Aorta (tissue), 5 donors: Measurements from ENCODE around the gene MYO9B. TPM values are rescaled to one million over a fixed set of nuclear protein-coding genes. Genes with fewer than 3 reads are reported as not detected.
A peak's percentile ranks its signal among the peaks of the same experiment; 100 is the strongest.

Source experiments
- ATAC-seq: fragments of 200-7000 bp; cut with Tn5 transposase; one replicate; pipeline ENCODE4 v1.9.1; 2022; ENCODE audit warnings: moderate library complexity; ENCODE audit not compliant: low FRiP score
- DNase-seq, 2 donors: peaks; one replicate each; pipeline ENCODE4 v3.0.0-alpha.2; 2020
- H3K27ac ChIP-seq, 2 donors: one replicate each; pipeline ENCODE4 v1.5.1; 2013; ENCODE audit warnings: low read length in 2 of 2, mild to moderate bottlenecking in 2 of 2, moderate library complexity in 2 of 2, control low read depth in 1 of 2, inconsistent platforms in 1 of 2, low read depth in 1 of 2
- H3K27me3 ChIP-seq, 2 donors: one replicate each; pipeline ENCODE4 v1.6.1; 2013; ENCODE audit warnings: control low read depth in 1 of 2, low read length in 1 of 2, mild to moderate bottlenecking in 1 of 2, moderate library complexity in 1 of 2; ENCODE audit not compliant: insufficient read depth in 2 of 2, control insufficient read depth in 1 of 2
- H3K36me3 ChIP-seq, 2 donors: one replicate each; pipeline ENCODE4 v1.6.1; 2013; ENCODE audit warnings: control low read depth in 1 of 2, low read length in 1 of 2, mild to moderate bottlenecking in 1 of 2; ENCODE audit not compliant: insufficient read depth in 2 of 2, control insufficient read depth in 1 of 2
- H3K4me1 ChIP-seq, 2 donors: one replicate each; pipeline ENCODE4 v1.6.1; 2013; ENCODE audit warnings: low read length in 2 of 2, control low read depth in 1 of 2, mild to moderate bottlenecking in 1 of 2, moderate library complexity in 1 of 2; ENCODE audit not compliant: insufficient read depth in 2 of 2, control insufficient read depth in 1 of 2
- H3K4me3 ChIP-seq, 2 donors: one replicate each; pipeline ENCODE4 v1.5.1; 2013; ENCODE audit warnings: low read length in 2 of 2, control low read depth in 1 of 2, mild to moderate bottlenecking in 1 of 2
- H3K9me3 ChIP-seq: one replicate; pipeline ENCODE4 v1.6.1; 2013; ENCODE audit warnings: mild to moderate bottlenecking, low read length; ENCODE audit not compliant: control insufficient read depth
- WGBS, 2 donors: extraction: QIAGEN DNeasy Blood & Tissue Kit; methylation state at CpG; one replicate each; pipeline ENCODE4 v1.1.7; 2013; 5-methylcytosine and 5-hydroxymethylcytosine counted together
- intact Hi-C, 2 donors: fragments of 100-400 bp; cut with DNase I; formaldehyde crosslinking; loops; one replicate each; pipeline versions ENCODE4 v1.14.2 to v1.15.0; 2022
- polyA plus RNA-seq, 2 donors: library from polyadenylated mRNA; stranded (reverse); fragments of 200-250 nt; gene quantifications; one replicate each; pipeline ENCODE4 v1.2.3, GENCODE V29; 2013
- total RNA-seq, 2 donors: library from RNA; stranded (reverse); fragmentation: NEBNext Ultra II Directional; extraction: Animal tissue kit (Norgen Biotek cat#: 25700); gene quantifications; one replicate each; pipeline ENCODE4 v1.2.1, GENCODE V29; 2021
- donor health status: healthy with polysubstance abuse.
- donor health status: Bipolar disorder and iron deficiency.
- donor health status: DM: no; HTN: no; CAD: no.
- donor health status: DM: no; HTN: no; CAD: no.
- donor health status: DM: yes; HTN: yes; CAD: no.

MYO9B gene
- total and polyA plus RNA-seq, 4 donors, result 34.3 to 183 (median 171) TPM

- Histone ChIP-seq H3K4me1 (no peaks in the 10 kb centered on the region), H3K27me3 (no peaks in the 10 kb centered on the region), H3K36me3 (no peaks in the 10 kb centered on the region), H3K27ac (no peak overlapping the region), H3K4me3 (no peak overlapping the region), H3K9me3 (no peaks in the 10 kb centered on the region)
- DNase-seq (no peak), ATAC-seq (no peak)
- 92 to 95% methylated on average over 6 of the region's 6 CpGs for WGBS, 2 donors
- intact Hi-C loops, result no loop called here
Measured at GRCh38 chr19:17037184-17037583, 38.4 kb upstream of the MYO9B start.

- ATAC-seq, result no peak
- no peak for DNase-seq
- 17 to 19% methylated on average over 15 of the region's 15 CpGs for WGBS, 2 donors
- H3K36me3 ChIP-seq, result no peaks in the 10 kb centered on the region
- H3K27ac ChIP-seq, result no peak overlapping the region
- no peak overlapping the region for H3K4me3 ChIP-seq
- intact Hi-C loops, result no loop called here
- no peaks in the 10 kb centered on the region for H3K9me3 ChIP-seq
- H3K4me1 ChIP-seq, result no peaks in the 10 kb centered on the region
- no peaks in the 10 kb centered on the region for H3K27me3 ChIP-seq
Measured at GRCh38 chr19:17037966-17038500, 37.5 kb upstream of the MYO9B start.

GRCh38 chr19:17041976-17042375 is 33.6 kb upstream of the MYO9B start:
- 5 to 7% methylated on average over 11 of the region's 11 CpGs for WGBS, 2 donors

GRCh38 chr19:17043744-17044143 is 31.8 kb upstream of the MYO9B start:
- Histone ChIP-seq H3K36me3 (no peaks in the 10 kb centered on the region), H3K27ac (no peak overlapping the region), H3K27me3 (no peaks in the 10 kb centered on the region), H3K9me3 (no peaks in the 10 kb centered on the region), H3K4me3 (no peak overlapping the region), H3K4me1 (no peaks in the 10 kb centered on the region)
- WGBS, 2 donors, result 53 to 59% methylated on average over 7 of the region's 7 CpGs
- intact Hi-C loops, result no loop called here
- DNase-seq, result no peak
- no peak for ATAC-seq

More at GRCh38 chr19:17041976-17042375, 33.6 kb upstream of the MYO9B start:
- H3K36me3 ChIP-seq, result no peaks in the 10 kb centered on the region
- H3K27me3 ChIP-seq, result no peaks in the 10 kb centered on the region
- intact Hi-C loops, result no loop called here
- no peak for DNase-seq
- H3K27ac ChIP-seq, result no peak overlapping the region
- H3K4me3 ChIP-seq, result no peak overlapping the region
- no peaks in the 10 kb centered on the region for H3K4me1 ChIP-seq
- ATAC-seq, result peak; percentile 29
- H3K9me3 ChIP-seq, result no peaks in the 10 kb centered on the region

- no peaks in the 10 kb centered on the region for H3K9me3 ChIP-seq
- H3K36me3 ChIP-seq, result no peaks in the 10 kb centered on the region
- 74 to 78% methylated on average over 5 of the region's 5 CpGs for WGBS, 2 donors
- DNase-seq, result no peak
- no peaks in the 10 kb centered on the region for H3K27me3 ChIP-seq
- no peak for ATAC-seq
- no peaks in the 10 kb centered on the region for H3K4me1 ChIP-seq
- H3K27ac ChIP-seq, result no peak overlapping the region
- no peak overlapping the region for H3K4me3 ChIP-seq
- intact Hi-C loops, result loop anchor here in 1 of 2 donors (5.0 kb wide), 1 partner anchor 329 kb away; the partner anchor contains the start of gene NWD1
Measured at GRCh38 chr19:17045907-17046502, 29.6 kb upstream of the MYO9B start.

- DNase-seq (no peak), ATAC-seq (no peak)
- Histone ChIP-seq H3K27me3 (no peaks in the 10 kb centered on the region), H3K27ac (no peak overlapping the region), H3K9me3 (no peaks in the 10 kb centered on the region), H3K36me3 (no peaks in the 10 kb centered on the region), H3K4me1 (no peaks in the 10 kb centered on the region), H3K4me3 (no peak overlapping the region)
- intact Hi-C loops, result loop anchor here in 1 of 2 donors (5.0 kb wide), 1 partner anchor 332 kb away; the partner anchor contains the start of gene NWD1
- 78 to 81% methylated on average over 16 of the region's 16 CpGs for WGBS, 2 donors
Measured at GRCh38 chr19:17048885-17049453, 26.6 kb upstream of the MYO9B start.

GRCh38 chr19:17049711-17050280 is 25.8 kb upstream of the MYO9B start:
- intact Hi-C loops, result loop anchor here (5.0 kb wide), 2 partner anchors 277 to 332 kb away; partner anchors contain the start of gene NWD1 (in 1 of the 2)
- H3K9me3 ChIP-seq, result no peaks in the 10 kb centered on the region
- 80% methylated on average over 18 of the region's 18 CpGs for WGBS, 2 donors
- no peak for DNase-seq
- H3K27ac ChIP-seq, result no peak overlapping the region
- no peaks in the 10 kb centered on the region for H3K4me1 ChIP-seq
- H3K4me3 ChIP-seq, result no peak overlapping the region
- H3K36me3 ChIP-seq, result no peaks in the 10 kb centered on the region
- no peaks in the 10 kb centered on the region for H3K27me3 ChIP-seq
- ATAC-seq, result no peak

- no peaks in the 10 kb centered on the region for H3K36me3 ChIP-seq
- H3K4me1 ChIP-seq, result no peaks in the 10 kb centered on the region
- DNase-seq (no peak), ATAC-seq (peak; percentile 66)
- no peak overlapping the region for H3K4me3 ChIP-seq
- no peak overlapping the region for H3K27ac ChIP-seq
- intact Hi-C loops, result loop anchor here (5.0 kb wide), 1 partner anchor 280 kb away; no protein-coding TSS in a partner anchor
- no peaks in the 10 kb centered on the region for H3K9me3 ChIP-seq
- WGBS, 2 donors, result 51 to 52% methylated on average over 8 of the region's 8 CpGs
- H3K27me3 ChIP-seq, result no peaks in the 10 kb centered on the region
Measured at GRCh38 chr19:17052439-17052838, 23.1 kb upstream of the MYO9B start.
